HepG2 (cell line): ENCODE results near the gene SEMA3B. TPM values are rescaled to one million over a fixed set of nuclear protein-coding genes. Genes with fewer than 3 reads are reported as not detected.

Source experiments
- AGO2 ChIP-seq: fragments of 200-400 bp; formaldehyde crosslinking; optimal IDR thresholded peaks from 2 replicates; pipeline ENCODE3; 2017; ENCODE audit warnings: mild to moderate bottlenecking, low read depth, low read length, moderate library complexity
- ARID2 ChIP-seq: sonication (generic); formaldehyde crosslinking; IDR thresholded peaks from 2 replicates; pipeline ENCODE4 v1.8.1; 2022; ENCODE audit warnings: mild to moderate bottlenecking, missing genetic modification reagents, borderline replicate concordance
- CC2D1A ChIP-seq: sonication (generic); formaldehyde crosslinking; IDR thresholded peaks from 2 replicates; pipeline ENCODE4 v1.8.1; 2023; ENCODE audit warnings: mild to moderate bottlenecking, missing genetic modification reagents
- CENPX ChIP-seq: sonication (generic); formaldehyde crosslinking; IDR thresholded peaks from 2 replicates; pipeline ENCODE4 v1.9.0; 2021; ENCODE audit warnings: mild to moderate bottlenecking, missing genetic modification reagents, moderate library complexity
- DBP ChIP-seq: sonication (generic); formaldehyde crosslinking; IDR thresholded peaks from 2 replicates; pipeline ENCODE4 v1.4.0; 2020; ENCODE audit warnings: missing genetic modification reagents; ENCODE audit errors: not compliant biosample characterization
- DR1 ChIP-seq: sonication (generic); formaldehyde crosslinking; IDR thresholded peaks from 2 replicates; pipeline ENCODE4 v1.8.0; 2021; ENCODE audit warnings: mild to moderate bottlenecking, missing genetic modification reagents, inconsistent platforms
- EEA1 ChIP-seq: sonication (generic); formaldehyde crosslinking; IDR thresholded peaks from 2 replicates; pipeline ENCODE4 v1.5.1; 2020; ENCODE audit warnings: mild to moderate bottlenecking, missing genetic modification reagents, borderline replicate concordance
- GTF3A ChIP-seq: sonication (generic); formaldehyde crosslinking; conservative IDR thresholded peaks from 2 replicates; pipeline ENCODE4 v1.4.0; 2020; ENCODE audit warnings: mild to moderate bottlenecking, missing genetic modification reagents
- JDP2 ChIP-seq: sonication (generic); formaldehyde crosslinking; IDR thresholded peaks from 2 replicates; pipeline ENCODE4 v1.8.1; 2022; ENCODE audit warnings: missing genetic modification reagents, borderline replicate concordance
- KDM5B ChIP-seq: sonication (generic); formaldehyde crosslinking; IDR thresholded peaks from 2 replicates; pipeline ENCODE4 v1.4.0; 2020; ENCODE audit warnings: missing genetic modification reagents, mild to moderate bottlenecking, borderline replicate concordance
- MXD4 ChIP-seq: IDR thresholded peaks from 2 replicates; pipeline ENCODE4 v1.6.1; 2016; ENCODE audit warnings: mild to moderate bottlenecking, missing biosample characterization, missing genetic modification reagents
- NFAT5 ChIP-seq: sonication (generic); formaldehyde crosslinking; IDR thresholded peaks from 2 replicates; pipeline ENCODE4 v1.4.0; 2020; ENCODE audit warnings: missing genetic modification reagents
- SALL2 ChIP-seq: sonication (generic); formaldehyde crosslinking; IDR thresholded peaks from 2 replicates; pipeline ENCODE4 v1.8.1; 2023; ENCODE audit warnings: mild to moderate bottlenecking, missing genetic modification reagents, inconsistent platforms
- ZFP37 ChIP-seq: sonication (generic); formaldehyde crosslinking; IDR thresholded peaks from 2 replicates; pipeline ENCODE4 v1.4.0; 2020; ENCODE audit warnings: missing genetic modification reagents, borderline replicate concordance
- ZNF292 ChIP-seq: sonication (generic); formaldehyde crosslinking; IDR thresholded peaks from 2 replicates; pipeline ENCODE4 v1.8.1; 2022; ENCODE audit warnings: mild to moderate bottlenecking, low read depth, missing genetic modification reagents, borderline replicate concordance
- ZNF329 ChIP-seq: sonication (generic); formaldehyde crosslinking; IDR thresholded peaks from 2 replicates; pipeline ENCODE4 v1.9.0; 2021; ENCODE audit warnings: low read depth, mild to moderate bottlenecking, missing genetic modification reagents
- ZNF430 ChIP-seq: sonication (generic); formaldehyde crosslinking; IDR thresholded peaks from 2 replicates; pipeline ENCODE4 v1.9.0; 2021; ENCODE audit warnings: mild to moderate bottlenecking, missing genetic modification reagents
- ZNF547 ChIP-seq: sonication (generic); formaldehyde crosslinking; IDR thresholded peaks from 2 replicates; pipeline ENCODE4 v1.5.1; 2020; ENCODE audit warnings: mild to moderate bottlenecking, missing genetic modification reagents
- ZNF713 ChIP-seq: sonication (generic); formaldehyde crosslinking; IDR thresholded peaks from 2 replicates; pipeline ENCODE4 v1.4.0; 2020; ENCODE audit warnings: mild to moderate bottlenecking, missing genetic modification reagents
- ZNF737 ChIP-seq: sonication (generic); formaldehyde crosslinking; IDR thresholded peaks from 2 replicates; pipeline ENCODE4 v1.5.0; 2020; ENCODE audit warnings: missing genetic modification reagents, mild to moderate bottlenecking, borderline replicate concordance
- ZNF839 ChIP-seq: sonication (generic); formaldehyde crosslinking; IDR thresholded peaks from 2 replicates; pipeline ENCODE4 v1.4.0; 2020; ENCODE audit warnings: missing genetic modification reagents, mild to moderate bottlenecking, borderline replicate concordance
- ZSCAN5A ChIP-seq: sonication (generic); formaldehyde crosslinking; IDR thresholded peaks from 2 replicates; pipeline ENCODE4 v1.8.0; 2022; ENCODE audit warnings: mild to moderate bottlenecking, missing genetic modification reagents, borderline replicate concordance
- polyA plus RNA-seq, 8 experiments: library from polyadenylated mRNA; depleted of rRNA in 3 of 8; stranded (reverse) in 7 of 8; unstranded in 1 of 8; fragments of >200 nt; fragmentation: Illumina TruSeq in 4 of 8; extraction: Trizol in 4 of 8; gene quantifications; 2 replicates each; pipeline versions ENCODE4 v1.2.1 to v1.2.3, GENCODE V29; 2011 to 2016; ENCODE audit warnings: low read depth in 4 of 8, missing spikeins in 1 of 8, mixed read lengths in 1 of 8; ENCODE audit not compliant: insufficient read depth in 1 of 8
- total RNA-seq, 5 experiments: library from RNA; depleted of rRNA; stranded (reverse); fragments of >200 nt; fragmentation: Illumina TruSeq; extraction: Trizol; gene quantifications; 2 replicates each; pipeline ENCODE4 v1.2.3, GENCODE V29; 2016; ENCODE audit warnings: low read depth in 1 of 5

The SEMA3B gene
- total and polyA plus RNA-seq, 2 of the 13 experiments (the other 11 are each of a cell fraction or from before 2014, with no cell fraction given): 93.2 to 158 TPM

- TF ChIP-seq ZSCAN5A (CRISPR knock-in tag): no peak
- no peak for TF ChIP-seq CENPX (CRISPR knock-in tag)
- TF ChIP-seq GTF3A (CRISPR knock-in tag): 0 out of 2 replicates have a peak, but pooled peaks have one; percentile 55
- TF ChIP-seq DBP (CRISPR knock-in tag): no peak
- TF ChIP-seq ZNF430 (CRISPR knock-in tag): no peak
- TF ChIP-seq ZNF292 (CRISPR knock-in tag): no peak
- TF ChIP-seq JDP2 (CRISPR knock-in tag): no peak
- no peak for TF ChIP-seq ARID2 (CRISPR knock-in tag)
- no peak for TF ChIP-seq CC2D1A
- TF ChIP-seq DR1 (CRISPR knock-in tag): no peak; the same call in 1 of the 2 replicates
- peak; percentile 63; the same call in 1 of the 2 replicates for TF ChIP-seq ZNF547 (CRISPR knock-in tag)
- TF ChIP-seq KDM5B: peak; percentile 82; the same call in 1 of the 2 replicates
- TF ChIP-seq EEA1: no peak
- no peak for TF ChIP-seq ZNF329 (CRISPR knock-in tag)
- peak; percentile 84 for TF ChIP-seq MXD4
- 0 out of 2 replicates have a peak, but pooled peaks have one; percentile 52 for TF ChIP-seq ZNF713 (CRISPR knock-in tag)
- no peak for TF ChIP-seq AGO2
- peak; percentile 59; the same call in 1 of the 2 replicates for TF ChIP-seq SALL2 (CRISPR knock-in tag)
- TF ChIP-seq ZFP37 (CRISPR knock-in tag): no peak
- TF ChIP-seq NFAT5 (CRISPR knock-in tag): no peak
- no peak for TF ChIP-seq ZNF737 (CRISPR knock-in tag)
- TF ChIP-seq ZNF839 (CRISPR knock-in tag): no peak; the same call in 1 of the 2 replicates
Measured at GRCh38 chr3:50292159-50293078, 23.5 kb downstream of the SEMA3B start, which contains the start of gene IFRD2 (continued).
